WTC11 (cell line): Measurements from ENCODE around the gene TKT.

Experiments
- ETV6 ChIP-seq: sonication (generic); formaldehyde crosslinking; IDR thresholded peaks from 2 replicates; pipeline ENCODE4 v1.8.1; 2022; ENCODE audit warnings: mild to moderate bottlenecking, missing genetic modification reagents
- GABPB1 ChIP-seq: sonication (generic); formaldehyde crosslinking; IDR thresholded peaks from 2 replicates; pipeline ENCODE4 v1.8.1; 2023; ENCODE audit warnings: mild to moderate bottlenecking, missing genetic modification reagents
- TCF7 ChIP-seq: sonication (generic); formaldehyde crosslinking; IDR thresholded peaks from 2 replicates; pipeline ENCODE4 v1.8.0; 2022; ENCODE audit warnings: mild to moderate bottlenecking, low read depth, missing genetic modification reagents, moderate library complexity
- TF ChIP-seq, protein P1 (sequence below): sonication (generic); formaldehyde crosslinking; IDR thresholded peaks from 2 replicates; pipeline ENCODE4 v1.8.0; 2022; ENCODE audit warnings: mild to moderate bottlenecking, missing genetic modification reagents
- TF ChIP-seq, protein P2 (sequence below): fragments of 200-600 bp; IDR thresholded peaks from 2 replicates; pipeline ENCODE4 v1.8.0; 2022; ENCODE audit warnings: antibody characterized with exemption
- TF ChIP-seq, protein P3 (sequence below): sonication (generic); formaldehyde crosslinking; IDR thresholded peaks from 2 replicates; pipeline ENCODE4 v1.8.0; 2022; ENCODE audit warnings: mild to moderate bottlenecking, missing genetic modification reagents

DNA sequence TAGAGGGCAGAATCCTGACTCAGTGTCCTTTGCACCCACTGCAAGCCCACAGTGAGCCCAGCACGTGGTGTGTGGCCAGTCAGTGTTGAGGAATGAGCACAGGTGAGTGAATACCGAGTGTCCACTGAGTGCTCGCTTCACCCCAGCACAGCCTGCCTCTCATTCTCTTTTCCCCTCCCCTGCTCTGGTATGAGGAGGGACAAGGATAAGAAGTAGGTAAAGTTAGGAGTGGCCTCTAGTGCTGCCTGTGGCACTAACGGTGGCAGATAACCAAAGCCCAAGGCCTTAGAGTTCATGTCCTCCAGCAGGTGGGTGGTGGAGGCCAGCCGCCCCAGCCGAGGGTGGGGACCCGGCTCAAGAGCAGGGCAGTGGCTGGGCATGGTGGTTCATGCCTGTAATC is 56.8 kb downstream of the TKT start:
- TF ChIP-seq, protein P1, sequence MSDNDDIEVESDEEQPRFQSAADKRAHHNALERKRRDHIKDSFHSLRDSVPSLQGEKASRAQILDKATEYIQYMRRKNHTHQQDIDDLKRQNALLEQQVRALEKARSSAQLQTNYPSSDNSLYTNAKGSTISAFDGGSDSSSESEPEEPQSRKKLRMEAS = no peak
- TF ChIP-seq, protein P2, sequence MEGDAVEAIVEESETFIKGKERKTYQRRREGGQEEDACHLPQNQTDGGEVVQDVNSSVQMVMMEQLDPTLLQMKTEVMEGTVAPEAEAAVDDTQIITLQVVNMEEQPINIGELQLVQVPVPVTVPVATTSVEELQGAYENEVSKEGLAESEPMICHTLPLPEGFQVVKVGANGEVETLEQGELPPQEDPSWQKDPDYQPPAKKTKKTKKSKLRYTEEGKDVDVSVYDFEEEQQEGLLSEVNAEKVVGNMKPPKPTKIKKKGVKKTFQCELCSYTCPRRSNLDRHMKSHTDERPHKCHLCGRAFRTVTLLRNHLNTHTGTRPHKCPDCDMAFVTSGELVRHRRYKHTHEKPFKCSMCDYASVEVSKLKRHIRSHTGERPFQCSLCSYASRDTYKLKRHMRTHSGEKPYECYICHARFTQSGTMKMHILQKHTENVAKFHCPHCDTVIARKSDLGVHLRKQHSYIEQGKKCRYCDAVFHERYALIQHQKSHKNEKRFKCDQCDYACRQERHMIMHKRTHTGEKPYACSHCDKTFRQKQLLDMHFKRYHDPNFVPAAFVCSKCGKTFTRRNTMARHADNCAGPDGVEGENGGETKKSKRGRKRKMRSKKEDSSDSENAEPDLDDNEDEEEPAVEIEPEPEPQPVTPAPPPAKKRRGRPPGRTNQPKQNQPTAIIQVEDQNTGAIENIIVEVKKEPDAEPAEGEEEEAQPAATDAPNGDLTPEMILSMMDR = no peak
- TF ChIP-seq, protein P3, sequence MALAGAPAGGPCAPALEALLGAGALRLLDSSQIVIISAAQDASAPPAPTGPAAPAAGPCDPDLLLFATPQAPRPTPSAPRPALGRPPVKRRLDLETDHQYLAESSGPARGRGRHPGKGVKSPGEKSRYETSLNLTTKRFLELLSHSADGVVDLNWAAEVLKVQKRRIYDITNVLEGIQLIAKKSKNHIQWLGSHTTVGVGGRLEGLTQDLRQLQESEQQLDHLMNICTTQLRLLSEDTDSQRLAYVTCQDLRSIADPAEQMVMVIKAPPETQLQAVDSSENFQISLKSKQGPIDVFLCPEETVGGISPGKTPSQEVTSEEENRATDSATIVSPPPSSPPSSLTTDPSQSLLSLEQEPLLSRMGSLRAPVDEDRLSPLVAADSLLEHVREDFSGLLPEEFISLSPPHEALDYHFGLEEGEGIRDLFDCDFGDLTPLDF = no peak
- TF ChIP-seq GABPB1 (CRISPR knock-in tag) (no peak), TCF7 (no peak), ETV6 (CRISPR knock-in tag) (no peak)
